Fibroblast of skin of right quadriceps (primary cell): ENCODE results near the gene TLE6.
"Not testable (repeated sequence)": the region's sequence is repeated elsewhere in the genome, so short reads cannot be mapped to it uniquely, and the experiment has no call there.

Experiments
- DNase-seq: peaks from one replicate; pipeline ENCODE4 v3.0.0-alpha.2; 2013

Gene TLE6

DNA sequence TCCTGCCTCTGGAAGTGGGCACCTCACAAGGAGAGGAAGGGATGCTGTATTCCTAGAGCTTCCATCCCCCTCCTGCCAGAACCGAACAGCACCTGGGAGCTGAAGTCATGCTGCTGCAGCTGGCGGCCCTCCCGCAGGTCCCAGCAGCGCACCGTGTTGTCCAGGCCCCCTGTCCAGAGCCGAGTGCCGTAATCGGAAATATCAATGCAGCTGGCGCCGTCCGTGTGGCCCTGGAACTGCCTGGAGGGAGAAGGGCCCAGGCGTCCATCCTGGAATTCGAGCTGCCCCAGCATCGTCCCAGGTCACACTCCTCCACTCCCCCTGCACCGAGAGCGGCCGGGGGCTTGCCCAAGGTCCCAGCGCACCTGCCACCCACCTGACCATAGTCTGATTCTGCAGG, 28.0 kb downstream of the TLE6 start:
- DNase-seq: no peak

DNA sequence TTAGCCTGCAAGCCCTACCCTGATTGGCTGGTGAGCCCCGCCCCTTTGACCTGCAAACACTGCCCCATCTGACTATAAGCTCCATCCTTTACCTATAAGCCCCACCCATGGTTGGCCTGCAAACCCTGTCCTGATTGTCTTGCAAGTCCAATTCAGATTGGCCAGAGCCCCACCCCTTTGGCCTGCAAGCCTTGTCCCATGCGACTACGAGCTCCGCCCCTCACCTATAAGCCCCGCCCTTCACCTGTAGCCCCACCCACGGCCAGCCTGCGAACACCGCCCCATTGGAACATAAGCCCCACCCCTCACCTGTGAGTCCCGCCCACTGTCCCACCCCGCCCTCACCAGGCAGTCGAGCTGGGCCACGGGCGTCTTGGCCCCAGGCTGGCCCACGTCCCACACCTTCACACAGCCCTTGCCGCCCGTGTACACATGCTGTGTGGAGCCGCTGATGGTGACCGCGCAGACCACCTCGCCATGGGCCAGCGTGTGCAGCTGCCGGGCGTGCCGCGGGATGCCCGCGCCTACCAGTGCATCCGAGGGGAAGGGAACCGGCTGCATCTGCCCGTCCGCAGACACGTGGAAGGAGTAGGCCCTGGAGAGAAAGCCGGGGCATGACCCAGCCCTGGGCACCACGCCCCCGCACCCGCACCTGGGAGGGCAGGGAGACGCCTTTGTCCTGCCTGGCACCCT, 28.9 kb downstream of the TLE6 start:
- DNase-seq: no peak

DNA sequence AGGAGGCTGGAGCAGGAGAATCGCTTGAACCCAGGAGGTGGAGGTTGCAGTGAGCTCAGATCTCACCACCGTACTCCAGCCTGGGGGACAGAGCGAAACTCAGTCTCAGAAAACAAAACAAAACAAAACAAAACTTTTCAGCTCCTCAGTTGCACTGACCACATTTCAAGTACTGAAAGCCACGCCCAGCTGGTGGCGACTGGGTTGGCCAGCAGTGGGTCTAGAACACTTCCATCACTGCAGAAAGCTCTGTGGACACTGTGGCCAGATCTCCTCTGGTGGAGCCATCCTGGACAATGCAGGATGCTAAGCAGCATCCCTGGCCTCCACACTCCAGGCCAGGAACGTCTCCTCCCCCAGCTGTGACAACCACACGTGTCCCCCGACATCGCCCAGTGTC, 30.6 kb downstream of the TLE6 start:
- no peak for DNase-seq

DNA sequence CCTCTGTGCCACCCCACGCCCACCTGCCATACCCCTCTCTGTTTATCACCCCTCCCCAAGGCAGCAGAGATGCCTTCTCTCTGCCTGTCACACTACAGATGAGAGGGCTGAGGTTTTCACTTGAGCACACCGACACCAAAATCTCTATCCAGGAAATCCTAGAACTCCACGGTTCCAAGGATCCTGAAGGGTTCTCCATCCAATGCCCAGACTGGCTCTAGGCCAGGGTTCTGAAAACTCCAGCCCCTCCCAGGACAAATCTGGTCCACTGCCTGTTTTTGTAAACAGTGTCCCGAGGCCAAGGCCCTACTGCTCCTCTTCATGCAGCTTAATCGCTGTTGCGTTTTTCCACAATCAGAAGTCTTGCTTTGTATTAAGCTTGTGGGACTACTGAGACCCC, 31.6 kb downstream of the TLE6 start:
- DNase-seq: no peak

DNA sequence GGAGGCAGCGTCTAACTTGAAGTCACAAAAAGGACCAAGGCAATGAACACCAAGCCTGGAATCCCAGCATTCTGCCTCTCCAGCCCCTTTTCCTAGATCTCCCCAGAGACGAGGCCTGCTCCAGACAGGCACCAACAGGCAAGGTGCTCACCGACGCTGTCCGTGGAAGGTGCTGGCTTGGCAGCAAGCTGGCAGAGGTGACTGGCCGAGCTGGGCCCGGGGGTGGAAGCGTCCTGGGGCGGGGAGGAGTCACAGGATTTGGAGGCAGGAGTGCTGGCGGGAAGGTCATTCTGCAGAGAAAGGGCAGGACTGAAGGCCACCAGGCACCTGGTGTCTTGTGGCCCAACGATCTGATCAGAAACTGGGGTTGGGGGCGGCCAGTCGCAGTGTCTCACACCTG, 33.5 kb downstream of the TLE6 start:
- no peak for DNase-seq

DNA sequence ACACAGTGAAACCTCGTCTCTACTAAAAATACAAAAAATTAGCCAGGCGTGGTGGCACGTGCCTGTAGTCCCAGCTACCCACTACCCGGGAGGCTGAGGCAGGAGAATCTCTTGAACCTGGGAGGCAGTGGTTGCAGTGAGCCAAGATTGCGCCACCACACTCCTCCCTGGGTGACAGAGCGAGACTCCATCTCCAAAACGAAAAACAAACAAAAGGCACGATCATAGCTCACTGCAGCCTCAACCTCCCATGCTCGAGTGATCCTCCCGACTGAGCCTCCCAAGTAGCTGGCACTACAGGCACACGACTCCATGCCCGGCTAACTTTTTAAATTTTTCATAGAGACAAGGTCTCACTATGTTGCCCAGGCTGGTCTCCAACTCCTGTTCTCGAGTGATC, 34.7 kb downstream of the TLE6 start:
- not testable (repeated sequence) for DNase-seq

DNA sequence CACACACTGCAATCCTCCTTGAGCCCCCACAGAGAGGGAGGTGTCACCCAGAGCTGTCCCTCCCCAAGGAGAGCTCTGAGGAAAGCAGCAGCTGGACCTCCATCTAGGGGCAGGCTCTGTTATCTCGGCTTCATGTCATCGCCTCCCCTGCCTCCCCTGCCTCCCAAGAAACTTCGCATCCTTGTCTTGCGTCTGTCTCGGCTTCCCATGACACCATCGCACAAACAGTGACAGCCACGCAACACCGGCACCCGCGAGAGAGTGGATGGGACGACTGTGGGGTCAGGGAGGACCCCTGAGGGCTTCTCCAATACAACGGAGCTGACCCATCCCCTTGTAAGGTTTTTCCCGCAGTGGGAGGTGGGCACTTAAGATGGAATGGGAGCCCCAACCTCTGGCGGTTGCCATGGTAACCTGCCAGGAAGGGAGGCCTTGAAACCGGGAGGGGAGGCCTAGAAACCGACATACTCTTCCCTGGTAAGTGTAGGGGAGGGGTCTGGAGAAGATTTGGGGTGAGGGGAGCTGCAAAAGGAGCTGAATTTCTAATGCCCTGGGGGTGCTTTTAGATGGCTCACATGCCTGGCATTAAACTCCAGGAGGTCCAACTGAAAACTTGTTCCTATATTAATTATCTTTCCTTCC, 35.4 kb downstream of the TLE6 start:
- DNase-seq: no peak

DNA sequence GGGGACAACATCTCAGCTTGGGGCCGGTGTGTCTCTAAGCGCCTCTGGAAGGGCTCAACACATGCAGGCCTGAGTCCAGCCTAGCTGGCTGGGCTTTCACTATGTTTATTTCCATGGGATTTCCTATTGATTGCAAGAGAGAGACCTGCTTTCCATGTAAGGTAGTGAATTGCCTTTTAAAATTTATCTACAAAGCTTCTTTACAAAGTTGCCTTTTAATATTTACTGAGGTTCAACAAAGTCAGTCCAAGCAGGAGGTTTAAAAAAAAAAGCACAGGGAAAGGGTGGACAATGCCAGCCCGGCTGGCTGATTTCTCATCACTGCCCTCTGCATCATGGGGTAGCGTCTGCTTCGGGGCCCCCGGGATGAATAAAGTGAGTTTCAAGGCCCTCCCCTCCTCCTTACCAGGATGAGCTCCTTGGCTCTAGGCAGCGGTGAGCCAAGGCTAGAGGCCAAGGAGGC, 35.9 kb downstream of the TLE6 start:
- no peak for DNase-seq

DNA sequence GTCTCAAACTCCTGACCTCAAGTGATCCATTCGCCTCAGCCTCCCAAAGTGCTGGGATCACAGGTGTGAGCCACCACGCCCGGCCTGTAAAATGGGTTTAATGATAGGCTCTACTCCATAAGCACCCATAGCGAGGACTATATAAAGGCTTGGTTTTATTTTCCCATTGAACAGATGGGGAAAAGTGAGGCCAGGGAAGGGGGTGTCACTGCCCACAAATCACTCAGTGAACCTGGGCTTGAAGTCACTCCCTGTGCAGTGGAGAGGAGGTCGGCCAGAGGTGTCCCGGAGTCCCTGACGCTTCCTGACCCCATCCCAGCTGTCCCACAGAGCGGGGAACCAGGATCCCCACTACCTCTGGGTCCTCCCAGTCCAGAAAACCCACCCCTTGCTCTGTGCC, 36.8 kb downstream of the TLE6 start:
- DNase-seq: no peak

DNA sequence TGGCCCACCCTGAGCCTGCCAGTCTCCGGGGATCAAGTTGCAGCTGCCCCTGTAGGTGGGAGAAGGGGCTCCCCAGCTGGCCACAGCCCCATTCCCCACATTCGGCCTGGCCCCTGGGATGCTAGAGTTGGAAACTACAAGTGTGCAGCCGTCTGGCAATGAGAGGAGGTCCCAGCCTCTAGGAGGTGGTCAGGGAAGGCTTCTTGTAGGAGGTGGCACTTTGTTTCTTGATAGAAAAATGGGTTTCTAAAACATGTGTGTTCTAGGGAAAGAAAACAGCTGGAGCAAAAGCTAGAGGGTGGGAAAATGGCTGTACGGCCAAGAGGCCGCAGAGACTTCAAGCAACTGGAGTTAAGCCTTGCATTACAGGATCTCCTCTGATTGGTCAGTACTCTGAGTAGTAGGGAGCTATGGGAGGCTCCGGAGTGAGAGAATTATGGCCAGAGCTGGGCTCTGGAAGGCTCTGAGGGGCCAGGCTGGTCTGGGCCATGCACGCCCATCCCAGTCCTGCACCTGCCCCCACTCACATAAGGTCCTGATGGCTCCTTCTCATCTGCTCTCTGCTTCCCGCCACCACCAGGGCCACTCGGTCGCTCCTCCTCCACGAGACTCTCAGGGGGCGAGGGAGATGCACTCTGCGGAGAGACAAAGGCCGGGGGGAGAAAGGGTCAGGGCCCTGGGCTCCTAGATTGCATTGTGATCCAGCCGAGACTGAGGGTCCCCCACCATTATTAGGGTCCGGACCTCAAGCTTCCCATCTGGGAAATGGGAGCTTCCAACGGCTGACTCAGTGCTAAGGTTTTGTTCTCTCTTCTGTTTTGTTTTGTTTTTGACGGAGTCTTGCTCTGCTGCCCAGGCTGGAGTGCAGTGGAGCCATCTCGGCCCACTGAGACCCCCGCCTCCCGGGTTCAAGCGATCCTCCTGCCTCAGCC, 38.0 kb downstream of the TLE6 start:
- DNase-seq: no peak

DNA sequence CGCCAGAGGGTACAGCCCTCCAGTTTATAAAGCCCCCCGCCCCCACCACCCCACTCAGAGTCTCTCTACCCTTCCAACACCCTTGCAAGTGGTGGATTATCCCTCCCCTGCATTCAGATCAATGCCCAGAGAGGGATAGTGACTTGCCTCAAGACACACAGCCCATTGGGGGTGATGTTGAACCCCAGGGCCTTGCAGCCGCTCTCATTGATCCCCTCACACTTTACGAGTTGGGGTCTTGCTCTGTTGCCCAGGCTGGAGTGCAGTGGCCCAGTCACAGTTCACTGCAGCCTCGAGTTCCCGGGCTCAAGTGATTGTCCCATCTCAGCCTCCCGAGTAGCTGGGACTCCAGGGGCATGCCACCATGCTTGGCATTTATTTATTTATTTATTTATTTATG, 40.6 kb downstream of the TLE6 start:
- DNase-seq: no peak

DNA sequence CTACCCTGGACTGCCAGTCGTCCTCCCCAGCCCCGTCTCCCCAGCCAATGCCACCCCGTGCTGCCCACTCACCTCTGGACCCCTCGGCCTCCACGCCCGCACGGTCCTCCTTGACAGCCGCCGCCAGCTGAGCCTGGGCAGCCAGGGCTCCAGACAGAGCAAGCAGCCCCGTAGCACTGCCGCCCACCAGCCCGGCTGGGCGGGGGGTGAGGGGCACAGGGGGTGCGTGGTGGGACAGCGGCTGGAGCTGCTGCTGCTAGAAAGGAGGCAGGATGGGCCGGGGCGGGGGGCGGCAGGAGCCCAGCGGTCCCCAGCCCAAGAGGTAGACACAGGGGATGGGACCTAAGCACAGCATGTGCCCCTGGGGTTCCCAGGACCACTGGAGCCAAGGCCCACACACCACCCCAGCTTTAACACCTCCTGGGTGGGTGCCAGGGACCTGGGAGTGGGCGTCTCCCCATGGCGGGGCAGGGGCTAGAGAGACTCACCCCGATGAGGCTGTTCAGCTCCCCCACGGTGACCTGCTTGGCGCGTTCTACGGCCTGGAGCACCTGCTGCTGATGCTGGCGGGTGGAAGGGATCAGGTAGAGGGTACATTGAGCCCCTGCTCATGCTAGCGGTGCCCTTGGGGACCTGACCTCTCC, 42.0 kb downstream of the TLE6 start:
- no peak for DNase-seq

DNA sequence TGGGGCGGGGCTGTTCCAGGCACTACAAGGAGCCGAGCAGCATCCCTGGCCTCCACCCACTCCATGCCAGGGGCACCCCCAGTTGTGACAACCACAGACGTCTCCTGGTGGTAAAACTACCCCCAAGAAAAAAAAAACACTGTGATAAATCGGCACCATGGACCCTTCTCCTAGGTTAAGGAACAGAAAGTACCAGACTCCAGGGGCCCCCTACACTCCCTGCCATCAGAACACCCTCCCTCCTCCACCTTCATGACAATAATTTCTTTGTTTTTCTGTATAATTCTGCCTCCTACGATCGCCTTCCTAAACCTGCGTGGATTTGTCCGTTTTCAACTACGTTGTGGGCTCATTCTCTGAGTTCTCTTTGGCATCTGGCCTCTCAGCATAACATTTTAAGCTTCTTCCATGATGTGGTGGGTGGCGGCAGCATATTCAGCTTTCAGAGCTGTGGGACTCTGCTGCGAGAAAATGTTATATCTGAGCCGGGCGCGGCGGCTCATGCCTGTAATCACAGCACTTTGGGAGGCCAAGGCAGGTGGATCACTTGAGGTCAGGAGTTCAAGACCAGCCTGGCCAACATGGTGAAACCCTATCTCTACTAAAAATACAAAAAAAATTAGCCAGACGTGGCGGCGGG, 43.1 kb downstream of the TLE6 start:
- no peak for DNase-seq

DNA sequence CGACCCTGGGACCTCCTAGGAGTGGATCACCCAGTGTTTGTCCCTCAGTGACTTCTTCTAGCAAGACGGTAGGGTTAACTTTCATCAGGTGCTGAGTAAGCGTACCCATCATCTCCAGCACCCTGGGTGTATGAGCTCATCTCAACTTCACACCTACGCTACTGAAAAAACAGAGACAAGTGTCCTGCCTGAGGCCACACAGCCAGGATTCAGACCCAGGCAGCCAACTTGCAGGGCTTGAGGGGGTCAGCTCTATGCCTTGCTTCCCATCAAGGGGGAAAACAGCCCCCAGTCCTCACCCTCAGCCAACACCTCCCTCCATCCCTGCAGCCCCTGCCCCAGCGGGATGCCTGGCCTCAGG, 47.1 kb downstream of the TLE6 start:
- DNase-seq: no peak

DNA sequence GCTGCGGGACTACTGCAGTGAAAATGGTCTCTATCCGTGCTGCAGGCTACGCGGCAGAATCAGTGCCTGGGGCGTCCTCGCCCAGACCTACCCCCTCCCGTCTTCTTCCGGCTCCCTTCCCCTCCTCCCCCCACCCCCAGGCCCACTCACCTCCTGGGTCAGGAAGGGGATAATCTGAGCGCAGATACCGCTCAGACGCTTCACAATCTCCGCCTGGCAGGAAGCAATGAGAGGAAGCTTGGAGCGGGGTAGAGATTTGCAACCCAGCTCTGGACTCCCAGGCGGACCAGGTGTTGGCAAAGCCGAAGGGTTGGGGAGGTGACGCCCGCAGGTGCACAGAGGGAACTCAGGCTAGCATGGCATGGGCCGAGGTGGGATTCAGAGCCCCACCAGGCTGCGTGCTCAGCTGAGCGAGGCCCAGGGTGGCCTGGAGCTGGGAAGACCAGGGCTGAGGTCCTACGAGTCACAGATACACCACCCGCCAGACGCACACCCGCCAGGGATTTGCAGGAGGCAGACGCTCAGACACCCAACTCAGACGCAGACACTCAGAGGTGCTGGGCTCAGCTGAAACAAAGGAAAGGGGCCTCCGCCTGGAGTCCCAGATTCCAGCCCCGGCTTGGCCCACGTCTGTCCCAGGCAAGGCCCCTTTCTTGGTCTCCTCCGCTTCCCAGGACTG, 47.6 kb downstream of the TLE6 start:
- DNase-seq: no peak

DNA sequence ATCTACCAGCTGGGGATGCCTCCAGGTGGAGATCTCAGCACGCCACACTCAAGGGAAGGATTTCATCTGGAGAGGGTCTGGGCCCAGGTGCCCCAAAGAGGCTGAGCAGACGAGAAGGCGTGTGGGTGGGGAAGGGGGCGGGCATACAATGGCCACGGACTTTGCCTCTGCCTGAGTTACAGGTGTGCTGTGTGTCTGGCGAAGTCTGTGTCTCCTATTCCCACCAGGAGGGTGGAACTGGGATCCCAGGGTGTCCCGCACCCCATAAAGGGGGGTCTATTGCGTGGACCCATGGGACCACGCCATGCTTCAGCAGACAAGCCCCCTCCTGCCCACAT, 48.2 kb downstream of the TLE6 start:
- no peak for DNase-seq

DNA sequence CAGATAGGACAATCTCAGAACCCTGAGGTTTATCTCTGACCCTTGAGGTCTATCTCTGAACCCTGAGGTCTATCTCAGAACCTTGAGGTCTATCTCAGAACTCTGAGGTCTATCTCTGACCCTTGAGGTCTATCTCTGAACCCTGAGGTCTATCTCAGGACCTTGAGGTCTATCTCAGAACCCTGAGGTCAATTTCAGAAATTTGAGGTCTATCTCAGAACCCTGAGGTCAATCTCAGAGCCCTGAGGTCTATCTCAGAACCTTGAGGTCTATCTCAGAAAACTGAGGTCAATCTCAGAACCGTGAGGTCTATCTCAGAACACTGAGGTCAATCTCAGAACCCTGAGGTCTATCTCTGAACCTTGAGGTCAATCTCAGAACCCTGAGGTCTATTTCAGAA, 49.4 kb downstream of the TLE6 start:
- DNase-seq: no peak

DNA sequence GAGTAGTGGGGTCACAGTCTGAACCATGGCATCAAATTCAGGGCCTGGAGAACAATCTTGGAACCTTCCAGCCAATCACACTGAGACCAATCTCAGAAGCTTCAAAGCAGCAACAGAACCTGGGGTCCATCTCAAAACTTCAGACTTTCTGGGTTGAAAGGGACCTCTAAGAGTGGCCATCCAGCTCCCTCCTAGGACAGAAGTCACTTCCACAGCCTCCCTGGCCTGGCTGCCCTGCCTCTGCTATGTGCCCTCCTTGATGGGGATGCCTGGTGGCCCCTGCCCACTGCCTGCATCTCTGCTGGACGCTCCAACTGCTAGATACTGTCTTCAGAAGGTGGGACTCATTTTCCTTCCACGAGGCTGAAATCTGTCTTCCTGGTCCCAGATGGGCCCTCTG, 49.9 kb downstream of the TLE6 start:
- no peak for DNase-seq

DNA sequence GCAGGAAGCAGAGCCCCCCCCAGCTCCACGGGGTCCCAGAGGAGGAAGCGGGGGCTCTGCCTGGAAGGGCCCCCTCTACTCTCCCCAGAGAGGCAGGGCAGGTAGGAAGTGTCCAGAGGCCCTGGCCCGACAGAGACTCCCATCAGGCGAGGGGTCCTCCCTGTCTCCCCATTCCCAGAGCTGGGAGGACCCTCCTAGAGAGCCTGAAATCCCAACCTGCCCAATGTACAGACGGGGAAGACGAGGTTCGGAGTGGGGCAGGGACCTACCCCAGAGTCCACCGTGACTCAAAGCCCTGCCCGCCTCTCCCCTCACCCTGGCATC, 50.6 kb downstream of the TLE6 start:
- DNase-seq: no peak

DNA sequence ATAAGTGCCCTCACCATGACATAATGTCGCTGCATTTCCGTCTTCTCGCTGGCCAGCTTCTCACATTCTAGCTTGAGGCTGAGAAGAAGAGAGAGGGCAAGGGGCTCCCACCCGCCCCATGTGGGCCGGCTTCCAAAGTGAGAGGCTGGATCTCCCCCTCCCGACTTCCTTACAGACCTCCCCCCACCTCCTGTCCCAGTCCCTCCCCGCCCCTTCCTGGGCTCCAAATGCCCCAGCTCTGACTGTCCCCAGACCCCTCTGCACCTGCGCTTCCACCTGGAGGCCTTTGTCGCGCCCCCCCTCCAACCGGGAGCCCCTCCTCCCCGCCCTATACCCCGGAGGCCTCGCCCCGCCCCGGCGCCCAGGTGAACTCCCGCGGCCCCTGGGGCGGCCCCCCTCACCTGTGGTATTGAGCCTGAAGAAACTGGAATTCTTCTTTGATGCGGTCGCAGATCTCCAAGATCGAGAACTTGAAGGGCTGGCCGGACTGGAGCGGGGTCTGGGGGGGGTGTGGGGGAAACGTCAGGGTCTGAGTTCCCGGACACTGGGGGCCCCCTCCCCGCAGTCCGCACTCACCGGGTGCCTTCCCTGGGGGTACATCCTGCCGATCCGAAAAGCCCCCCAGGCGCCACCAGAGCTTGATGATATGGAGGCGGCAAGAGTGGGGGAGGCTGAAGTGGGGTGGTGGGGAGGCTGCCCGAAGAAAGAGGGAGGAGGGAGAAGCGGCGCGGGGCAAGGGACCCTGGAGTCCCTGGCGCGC, 51.1 kb downstream of the TLE6 start:
- DNase-seq: no peak

DNA sequence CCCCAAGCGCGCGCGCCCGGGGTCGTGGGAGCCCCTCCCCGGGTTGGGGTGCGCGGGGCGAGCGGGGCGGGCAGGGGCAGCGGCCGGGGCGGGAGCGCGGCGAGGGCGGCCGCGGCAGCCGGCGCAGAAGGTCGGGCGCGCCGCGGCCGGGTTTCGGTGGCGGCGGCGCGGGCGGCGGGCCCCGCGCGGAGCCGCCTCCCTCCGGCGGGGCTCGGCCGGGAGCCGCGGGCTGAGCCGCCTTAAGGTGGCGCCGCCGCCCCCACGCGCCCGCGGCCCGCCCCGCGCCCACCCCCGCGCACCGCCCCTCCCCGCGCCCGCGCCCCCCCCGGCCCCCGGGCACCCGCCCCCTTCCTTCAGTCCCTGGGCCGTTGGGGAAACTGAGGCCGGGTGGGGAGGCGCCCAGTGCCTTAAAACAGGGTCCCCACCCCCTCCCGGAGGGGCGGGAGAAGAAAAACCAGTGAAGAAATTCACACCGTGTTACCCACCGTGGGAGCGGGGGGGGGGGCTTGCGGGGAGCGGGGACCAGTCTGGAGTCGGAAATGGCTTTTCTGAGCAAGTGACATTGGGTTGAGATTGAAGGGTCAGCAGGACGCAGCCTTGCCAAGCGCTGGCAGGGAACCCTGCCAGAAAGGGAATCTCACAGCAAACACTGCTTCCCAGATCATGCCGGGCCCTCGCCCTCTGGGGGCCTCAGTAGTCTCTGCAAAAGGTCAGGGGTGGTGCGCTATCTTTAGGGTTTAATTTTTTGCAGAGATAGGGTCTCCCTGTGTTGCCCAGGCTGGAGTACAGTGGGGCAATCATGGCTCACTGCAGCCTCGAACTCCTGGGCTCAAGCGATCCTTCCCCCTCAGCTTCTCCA, 51.9 kb downstream of the TLE6 start, which contains the start of gene TLE2:
TSS of gene TLE2 (minus strand) at position 216 of the 859 bp plus-strand sequence. CDS start 376 bp downstream, outside the sequence.
- no peak for DNase-seq
